NCI-H2227 (cell line): ENCODE measurements around the gene CDC25B.
"Not testable (repeated sequence)": the region's sequence is repeated elsewhere in the genome, so short reads cannot be mapped to it uniquely, and the experiment has no call there.

Source experiments
- DNase-seq: peaks from one replicate; lab custom pipeline; 2025; ENCODE audit not compliant: unreplicated experiment; lab: John Stamatoyannopoulos, UW

CDC25B gene

GRCh38 chr20:3784216-3784853, 11.8 kb upstream of the CDC25B start:
- no peak for DNase-seq

- no peak for DNase-seq
Observed at GRCh38 chr20:3784863-3785239, 11.3 kb upstream of the CDC25B start.

- DNase-seq = peak; percentile 59
Observed at GRCh38 chr20:3785240-3786125, 10.6 kb upstream of the CDC25B start.

- DNase-seq = peak; percentile 72
Observed at GRCh38 chr20:3786126-3786484, 10.0 kb upstream of the CDC25B start.

- DNase-seq = peak; percentile 95
Observed at GRCh38 chr20:3786665-3787323, 9.3 kb upstream of the CDC25B start, which contains the start of gene CENPB. CENPB (minus strand) TSS chr20:3786740; CDS start chr20:3786483, 257 bp downstream.

- no peak for DNase-seq
Observed at GRCh38 chr20:3787324-3788014, 8.6 kb upstream of the CDC25B start.

- peak; percentile 52 for DNase-seq
Observed at GRCh38 chr20:3788685-3789155, 7.4 kb upstream of the CDC25B start.

GRCh38 chr20:3789201-3789600, 6.9 kb upstream of the CDC25B start:
- not testable (repeated sequence) for DNase-seq

- DNase-seq = not testable (repeated sequence)
Observed at GRCh38 chr20:3794168-3794567, 1.9 kb upstream of the CDC25B start.

- DNase-seq = no peak
Observed at GRCh38 chr20:3794701-3795420, 1.2 kb upstream of the CDC25B start.

- no peak for DNase-seq
Observed at GRCh38 chr20:3796477-3797225, 541 bp downstream of the CDC25B start.

GRCh38 chr20:3797226-3797545, 1.1 kb downstream of the CDC25B start:
- DNase-seq = no peak

GRCh38 chr20:3797592-3798372, 1.7 kb downstream of the CDC25B start:
- no peak for DNase-seq

- no peak for DNase-seq
Observed at GRCh38 chr20:3798373-3798768, 2.3 kb downstream of the CDC25B start.

- DNase-seq = no peak
Observed at GRCh38 chr20:3798908-3799248, 2.8 kb downstream of the CDC25B start.

GRCh38 chr20:3800256-3800877, 4.3 kb downstream of the CDC25B start:
- no peak for DNase-seq

- no peak for DNase-seq
Observed at GRCh38 chr20:3800878-3801260, 4.8 kb downstream of the CDC25B start.

- DNase-seq = no peak
Observed at GRCh38 chr20:3801299-3801698, 5.2 kb downstream of the CDC25B start.

- DNase-seq = no peak
Observed at GRCh38 chr20:3801846-3802245, 5.7 kb downstream of the CDC25B start.
